HepG2 (cell line): ENCODE measurements around the gene CIAO3. TPM values are rescaled to one million over a fixed set of nuclear protein-coding genes. Genes with fewer than 3 reads are reported as not detected.

Source experiments
- CHCHD3 ChIP-seq: sonication (generic); formaldehyde crosslinking; IDR thresholded peaks from 2 replicates; pipeline ENCODE4 v1.8.0; 2022; ENCODE audit warnings: mild to moderate bottlenecking, missing genetic modification reagents, moderate library complexity
- HMG20B ChIP-seq: conservative IDR thresholded peaks from 2 replicates; pipeline ENCODE4 v1.6.1; 2016; ENCODE audit warnings: missing genetic modification reagents, missing compliant biosample characterization
- HNF4A ChIP-seq: sonication (generic); formaldehyde crosslinking; IDR thresholded peaks from 2 replicates; pipeline ENCODE4 v1.4.0; 2020; ENCODE audit warnings: missing genetic modification reagents
- NCOA5 ChIP-seq: sonication (generic); formaldehyde crosslinking; IDR thresholded peaks from 2 replicates; pipeline ENCODE4 v1.4.0; 2020; ENCODE audit warnings: missing genetic modification reagents
- NPAS2 ChIP-seq: sonication (generic); formaldehyde crosslinking; IDR thresholded peaks from 2 replicates; pipeline ENCODE4 v1.8.0; 2022; ENCODE audit warnings: mild to moderate bottlenecking, missing genetic modification reagents, borderline replicate concordance
- PLRG1 ChIP-seq: fragments of 450-650 bp; conservative IDR thresholded peaks from 2 replicates; pipeline ENCODE4 v1.6.1; 2016
- REL ChIP-seq: sonication (generic); formaldehyde crosslinking; conservative IDR thresholded peaks from 2 replicates; pipeline ENCODE4 v1.8.0; 2022; ENCODE audit warnings: mild to moderate bottlenecking, missing genetic modification reagents, moderate library complexity
- RFXAP ChIP-seq: sonication (generic); formaldehyde crosslinking; IDR thresholded peaks from 2 replicates; pipeline ENCODE4 v1.4.0; 2020; ENCODE audit warnings: missing genetic modification reagents, borderline replicate concordance
- SRY ChIP-seq: sonication (generic); formaldehyde crosslinking; IDR thresholded peaks from 2 replicates; pipeline ENCODE4 v1.8.0; 2022; ENCODE audit warnings: mild to moderate bottlenecking, missing genetic modification reagents
- ZBTB8A ChIP-seq: sonication (generic); formaldehyde crosslinking; IDR thresholded peaks from 2 replicates; pipeline ENCODE4 v1.4.0; 2020; ENCODE audit warnings: mild to moderate bottlenecking, low read depth, missing genetic modification reagents, borderline replicate concordance
- ZNF10 ChIP-seq: sonication (generic); formaldehyde crosslinking; IDR thresholded peaks from 2 replicates; pipeline ENCODE4 v1.4.0; 2020; ENCODE audit warnings: mild to moderate bottlenecking, low read depth, missing genetic modification reagents, borderline replicate concordance
- ZNF143 ChIP-seq: sonication (generic); formaldehyde crosslinking; IDR thresholded peaks from 2 replicates; pipeline ENCODE4 v1.4.0; 2020; ENCODE audit warnings: missing genetic modification reagents
- ZNF510 ChIP-seq: sonication (generic); formaldehyde crosslinking; IDR thresholded peaks from 2 replicates; pipeline ENCODE4 v1.4.0; 2020; ENCODE audit warnings: low read depth, mild to moderate bottlenecking, missing genetic modification reagents
- ZNF562 ChIP-seq: sonication (generic); formaldehyde crosslinking; IDR thresholded peaks from 2 replicates; pipeline ENCODE4 v1.8.0; 2022; ENCODE audit warnings: missing genetic modification reagents, borderline replicate concordance
- ZNF75D ChIP-seq: sonication (generic); formaldehyde crosslinking; IDR thresholded peaks from 2 replicates; pipeline ENCODE4 v1.8.1; 2023; ENCODE audit warnings: missing genetic modification reagents, mild to moderate bottlenecking, borderline replicate concordance
- ZNF850 ChIP-seq: sonication (generic); formaldehyde crosslinking; conservative IDR thresholded peaks from 2 replicates; pipeline ENCODE4 v1.9.0; 2021; ENCODE audit warnings: mild to moderate bottlenecking, missing genetic modification reagents
- polyA plus RNA-seq, 8 experiments: library from polyadenylated mRNA; depleted of rRNA in 3 of 8; stranded (reverse) in 7 of 8; unstranded in 1 of 8; fragments of >200 nt; fragmentation: Illumina TruSeq in 4 of 8; extraction: Trizol in 4 of 8; gene quantifications; 2 replicates each; pipeline versions ENCODE4 v1.2.1 to v1.2.3, GENCODE V29; 2011 to 2016; ENCODE audit warnings: low read depth in 4 of 8, missing spikeins in 1 of 8, mixed read lengths in 1 of 8; ENCODE audit not compliant: insufficient read depth in 1 of 8
- total RNA-seq, 5 experiments: library from RNA; depleted of rRNA; stranded (reverse); fragments of >200 nt; fragmentation: Illumina TruSeq; extraction: Trizol; gene quantifications; 2 replicates each; pipeline ENCODE4 v1.2.3, GENCODE V29; 2016; ENCODE audit warnings: low read depth in 1 of 5
- TF ChIP-seq, protein P1 (sequence below), 2 experiments: fragments of 450-650 bp in 1 of 2; sonication (generic) in 1 of 2; formaldehyde crosslinking in 1 of 2; IDR thresholded peaks; 2 replicates each; pipeline versions ENCODE4 v1.6.1 to v1.8.0; 2016 to 2022; ENCODE audit warnings: antibody characterized with exemption in 1 of 2, mild to moderate bottlenecking in 1 of 2, missing genetic modification reagents in 1 of 2
- TF ChIP-seq, protein P2 (sequence below): sonication (generic); formaldehyde crosslinking; IDR thresholded peaks from 2 replicates; pipeline ENCODE4; 2020; ENCODE audit warnings: missing genetic modification reagents, mild to moderate bottlenecking, borderline replicate concordance

CIAO3 gene
- total and polyA plus RNA-seq, 2 of the 13 experiments (the other 11 are each of a cell fraction or from before 2014, with no cell fraction given) = 21.7 to 25.0 TPM

- TF ChIP-seq, protein P1, sequence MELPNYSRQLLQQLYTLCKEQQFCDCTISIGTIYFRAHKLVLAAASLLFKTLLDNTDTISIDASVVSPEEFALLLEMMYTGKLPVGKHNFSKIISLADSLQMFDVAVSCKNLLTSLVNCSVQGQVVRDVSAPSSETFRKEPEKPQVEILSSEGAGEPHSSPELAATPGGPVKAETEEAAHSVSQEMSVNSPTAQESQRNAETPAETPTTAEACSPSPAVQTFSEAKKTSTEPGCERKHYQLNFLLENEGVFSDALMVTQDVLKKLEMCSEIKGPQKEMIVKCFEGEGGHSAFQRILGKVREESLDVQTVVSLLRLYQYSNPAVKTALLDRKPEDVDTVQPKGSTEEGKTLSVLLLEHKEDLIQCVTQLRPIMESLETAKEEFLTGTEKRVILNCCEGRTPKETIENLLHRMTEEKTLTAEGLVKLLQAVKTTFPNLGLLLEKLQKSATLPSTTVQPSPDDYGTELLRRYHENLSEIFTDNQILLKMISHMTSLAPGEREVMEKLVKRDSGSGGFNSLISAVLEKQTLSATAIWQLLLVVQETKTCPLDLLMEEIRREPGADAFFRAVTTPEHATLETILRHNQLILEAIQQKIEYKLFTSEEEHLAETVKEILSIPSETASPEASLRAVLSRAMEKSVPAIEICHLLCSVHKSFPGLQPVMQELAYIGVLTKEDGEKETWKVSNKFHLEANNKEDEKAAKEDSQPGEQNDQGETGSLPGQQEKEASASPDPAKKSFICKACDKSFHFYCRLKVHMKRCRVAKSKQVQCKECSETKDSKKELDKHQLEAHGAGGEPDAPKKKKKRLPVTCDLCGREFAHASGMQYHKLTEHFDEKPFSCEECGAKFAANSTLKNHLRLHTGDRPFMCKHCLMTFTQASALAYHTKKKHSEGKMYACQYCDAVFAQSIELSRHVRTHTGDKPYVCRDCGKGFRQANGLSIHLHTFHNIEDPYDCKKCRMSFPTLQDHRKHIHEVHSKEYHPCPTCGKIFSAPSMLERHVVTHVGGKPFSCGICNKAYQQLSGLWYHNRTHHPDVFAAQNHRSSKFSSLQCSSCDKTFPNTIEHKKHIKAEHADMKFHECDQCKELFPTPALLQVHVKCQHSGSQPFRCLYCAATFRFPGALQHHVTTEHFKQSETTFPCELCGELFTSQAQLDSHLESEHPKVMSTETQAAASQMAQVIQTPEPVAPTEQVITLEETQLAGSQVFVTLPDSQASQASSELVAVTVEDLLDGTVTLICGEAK (IDR thresholded peaks at IDR 0.05) = no peak
- TF ChIP-seq, protein P1 (CRISPR knock-in tag; IDR thresholded peaks at IDR 0.05) = no peak; the same call in 1 of the 2 replicates
- TF ChIP-seq HNF4A (CRISPR knock-in tag) (no peak), ZNF143 (no peak), REL (no peak), PLRG1 (no peak), SRY (CRISPR knock-in tag) (peak; percentile 65; the same call in 1 of the 2 replicates), ZBTB8A (CRISPR knock-in tag) (no peak), RFXAP (CRISPR knock-in tag) (peak; percentile 51; the same call in 1 of the 2 replicates), ZNF562 (no peak), CHCHD3 (CRISPR knock-in tag) (no peak), ZNF510 (no peak), ZNF10 (CRISPR knock-in tag) (no peak), NCOA5 (CRISPR knock-in tag) (no peak), ZNF75D (CRISPR knock-in tag) (no peak), HMG20B (CRISPR knock-in tag) (no peak), ZNF850 (CRISPR knock-in tag) (no peak), NPAS2 (CRISPR knock-in tag) (no peak)
- TF ChIP-seq, protein P2, sequence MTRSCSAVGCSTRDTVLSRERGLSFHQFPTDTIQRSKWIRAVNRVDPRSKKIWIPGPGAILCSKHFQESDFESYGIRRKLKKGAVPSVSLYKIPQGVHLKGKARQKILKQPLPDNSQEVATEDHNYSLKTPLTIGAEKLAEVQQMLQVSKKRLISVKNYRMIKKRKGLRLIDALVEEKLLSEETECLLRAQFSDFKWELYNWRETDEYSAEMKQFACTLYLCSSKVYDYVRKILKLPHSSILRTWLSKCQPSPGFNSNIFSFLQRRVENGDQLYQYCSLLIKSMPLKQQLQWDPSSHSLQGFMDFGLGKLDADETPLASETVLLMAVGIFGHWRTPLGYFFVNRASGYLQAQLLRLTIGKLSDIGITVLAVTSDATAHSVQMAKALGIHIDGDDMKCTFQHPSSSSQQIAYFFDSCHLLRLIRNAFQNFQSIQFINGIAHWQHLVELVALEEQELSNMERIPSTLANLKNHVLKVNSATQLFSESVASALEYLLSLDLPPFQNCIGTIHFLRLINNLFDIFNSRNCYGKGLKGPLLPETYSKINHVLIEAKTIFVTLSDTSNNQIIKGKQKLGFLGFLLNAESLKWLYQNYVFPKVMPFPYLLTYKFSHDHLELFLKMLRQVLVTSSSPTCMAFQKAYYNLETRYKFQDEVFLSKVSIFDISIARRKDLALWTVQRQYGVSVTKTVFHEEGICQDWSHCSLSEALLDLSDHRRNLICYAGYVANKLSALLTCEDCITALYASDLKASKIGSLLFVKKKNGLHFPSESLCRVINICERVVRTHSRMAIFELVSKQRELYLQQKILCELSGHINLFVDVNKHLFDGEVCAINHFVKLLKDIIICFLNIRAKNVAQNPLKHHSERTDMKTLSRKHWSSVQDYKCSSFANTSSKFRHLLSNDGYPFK (CRISPR knock-in tag) = no peak
Observed at GRCh38 chr16:679814-680624, 60.8 kb downstream of the CIAO3 start, which contains the start of gene STUB1 (continued).
